ENCODE measurements around the gene MRPS11. TPM values are rescaled to one million over a fixed set of nuclear protein-coding genes. Genes with fewer than 3 reads are reported as not detected.
A peak's percentile ranks its signal among the peaks of the same experiment; 100 is the strongest.

The MRPS11 gene
- total and polyA plus RNA-seq, 9 of the 15 experiments (the other 6 are each of a cell fraction or from before 2014, with no cell fraction given) = 28.3 to 83.2 (median 53.1) TPM

DNA sequence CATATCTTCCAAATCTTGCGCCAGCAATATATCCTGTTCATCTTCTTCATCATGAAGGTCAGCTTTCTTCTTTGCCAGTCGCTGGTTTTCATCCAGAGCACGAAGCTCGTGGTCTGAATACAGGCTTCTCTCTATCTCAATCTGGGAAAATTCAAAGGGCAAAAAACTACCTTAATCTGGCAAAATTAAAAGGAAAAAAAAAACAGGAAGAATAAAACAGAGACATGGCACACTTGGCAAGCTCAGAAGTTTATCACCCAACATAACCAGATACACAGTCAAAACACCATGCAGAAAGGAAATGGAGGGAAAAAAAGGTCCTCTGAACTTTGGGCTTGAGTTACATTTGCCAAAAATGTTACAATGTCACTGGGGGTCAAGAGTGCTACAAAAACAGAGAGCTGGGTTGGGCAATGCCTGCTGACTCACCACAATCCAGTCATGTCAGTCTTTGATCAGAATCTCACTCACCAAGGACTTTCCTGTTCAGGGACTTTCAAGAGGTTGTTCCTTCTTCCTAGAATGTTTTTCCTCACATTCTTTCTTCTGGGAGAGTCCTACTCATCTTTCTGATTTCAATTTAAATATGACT lies 1.8 kb upstream of the MRPS11 start (continued):
- TF ChIP-seq ZC3H4 (CRISPR knock-in tag; IDR thresholded peaks at IDR 0.05; ENCODE audit: borderline replicate concordance) = no peak
- 0 out of 2 replicates have a peak, but pooled peaks have one; percentile 47 for TF ChIP-seq LCOR (CRISPR knock-in tag; IDR thresholded peaks at IDR 0.05)
- no peak for TF ChIP-seq DNMT1 (IDR thresholded peaks at IDR 0.05)
- TF ChIP-seq ELK1 (CRISPR knock-in tag; IDR thresholded peaks at IDR 0.05) = no peak
- peak; percentile 31; the same call in 1 of the 2 replicates for TF ChIP-seq NFIC (IDR thresholded peaks at IDR 0.05)
- TF ChIP-seq PRPF4 (IDR thresholded peaks at IDR 0.05; ENCODE audit: insufficient read depth, low read depth, low read length, poor library complexity, severe bottlenecking) = no peak
- TF ChIP-seq ZNF561 (CRISPR knock-in tag; conservative IDR thresholded peaks at IDR 0.05) = no peak
- TF ChIP-seq JUND (IDR thresholded peaks at IDR 0.05; ENCODE audit: borderline replicate concordance, low read depth, low read length) = peak; percentile 93
- peak; percentile 85; the same call in 1 of the 3 replicates for TF ChIP-seq JUND (tag; IDR thresholded peaks at IDR 0.05; ENCODE audit: borderline replicate concordance, low read depth, low read length)
- no peak for TF ChIP-seq ZNF143 (CRISPR knock-in tag; IDR thresholded peaks at IDR 0.05)
- TF ChIP-seq SNRNP70 (optimal IDR thresholded peaks at IDR 0.05; ENCODE audit: low read depth, low read length) = no peak
- TF ChIP-seq SAFB (IDR thresholded peaks at IDR 0.05; ENCODE audit: borderline replicate concordance, low read depth, low read length) = no peak
- TF ChIP-seq, protein P1, sequence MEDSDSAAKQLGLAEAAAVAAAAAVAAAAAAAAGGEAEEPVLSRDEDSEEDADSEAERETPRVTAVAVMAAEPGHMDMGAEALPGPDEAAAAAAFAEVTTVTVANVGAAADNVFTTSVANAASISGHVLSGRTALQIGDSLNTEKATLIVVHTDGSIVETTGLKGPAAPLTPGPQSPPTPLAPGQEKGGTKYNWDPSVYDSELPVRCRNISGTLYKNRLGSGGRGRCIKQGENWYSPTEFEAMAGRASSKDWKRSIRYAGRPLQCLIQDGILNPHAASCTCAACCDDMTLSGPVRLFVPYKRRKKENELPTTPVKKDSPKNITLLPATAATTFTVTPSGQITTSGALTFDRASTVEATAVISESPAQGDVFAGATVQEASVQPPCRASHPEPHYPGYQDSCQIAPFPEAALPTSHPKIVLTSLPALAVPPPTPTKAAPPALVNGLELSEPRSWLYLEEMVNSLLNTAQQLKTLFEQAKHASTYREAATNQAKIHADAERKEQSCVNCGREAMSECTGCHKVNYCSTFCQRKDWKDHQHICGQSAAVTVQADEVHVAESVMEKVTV (CRISPR knock-in tag; IDR thresholded peaks at IDR 0.05) = no peak
- TF ChIP-seq RCOR1 (IDR thresholded peaks at IDR 0.05; ENCODE audit: borderline replicate concordance in 1 of 2, low read depth in 2 of 2, low read length in 2 of 2) = peak in 1 of 2 experiments; percentile 47; a peak in 1 of 4 replicates
- no peak for TF ChIP-seq ATF2 (CRISPR knock-in tag; IDR thresholded peaks at IDR 0.05)
- TF ChIP-seq SMARCC2 (IDR thresholded peaks at IDR 0.05; ENCODE audit: low read depth) = 0 out of 2 replicates have a peak, but pooled peaks have one; percentile 64
- TF ChIP-seq, protein P2, sequence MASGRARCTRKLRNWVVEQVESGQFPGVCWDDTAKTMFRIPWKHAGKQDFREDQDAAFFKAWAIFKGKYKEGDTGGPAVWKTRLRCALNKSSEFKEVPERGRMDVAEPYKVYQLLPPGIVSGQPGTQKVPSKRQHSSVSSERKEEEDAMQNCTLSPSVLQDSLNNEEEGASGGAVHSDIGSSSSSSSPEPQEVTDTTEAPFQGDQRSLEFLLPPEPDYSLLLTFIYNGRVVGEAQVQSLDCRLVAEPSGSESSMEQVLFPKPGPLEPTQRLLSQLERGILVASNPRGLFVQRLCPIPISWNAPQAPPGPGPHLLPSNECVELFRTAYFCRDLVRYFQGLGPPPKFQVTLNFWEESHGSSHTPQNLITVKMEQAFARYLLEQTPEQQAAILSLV (tag; IDR thresholded peaks at IDR 0.05) = 0 out of 2 replicates have a peak, but pooled peaks have one; percentile 29
- TF ChIP-seq RBM17 (IDR thresholded peaks at IDR 0.05; ENCODE audit: borderline replicate concordance, low read depth, low read length) = no peak
- TF ChIP-seq ZNF655 (CRISPR knock-in tag; IDR thresholded peaks at IDR 0.05) = no peak

Measured in K562 (cell line).